DMS153 treated with DMSO at 0.1 percent for 48 hours (cell line): Measurements from ENCODE around the gene CHERP.
"Not testable (repeated sequence)": the region's sequence is repeated elsewhere in the genome, so short reads cannot be mapped to it uniquely, and the experiment has no call there.

Source experiments
- DNase-seq: peaks from one replicate; lab custom pipeline; 2025; ENCODE audit not compliant: unreplicated experiment; lab: John Stamatoyannopoulos, UW

Gene CHERP

DNA sequence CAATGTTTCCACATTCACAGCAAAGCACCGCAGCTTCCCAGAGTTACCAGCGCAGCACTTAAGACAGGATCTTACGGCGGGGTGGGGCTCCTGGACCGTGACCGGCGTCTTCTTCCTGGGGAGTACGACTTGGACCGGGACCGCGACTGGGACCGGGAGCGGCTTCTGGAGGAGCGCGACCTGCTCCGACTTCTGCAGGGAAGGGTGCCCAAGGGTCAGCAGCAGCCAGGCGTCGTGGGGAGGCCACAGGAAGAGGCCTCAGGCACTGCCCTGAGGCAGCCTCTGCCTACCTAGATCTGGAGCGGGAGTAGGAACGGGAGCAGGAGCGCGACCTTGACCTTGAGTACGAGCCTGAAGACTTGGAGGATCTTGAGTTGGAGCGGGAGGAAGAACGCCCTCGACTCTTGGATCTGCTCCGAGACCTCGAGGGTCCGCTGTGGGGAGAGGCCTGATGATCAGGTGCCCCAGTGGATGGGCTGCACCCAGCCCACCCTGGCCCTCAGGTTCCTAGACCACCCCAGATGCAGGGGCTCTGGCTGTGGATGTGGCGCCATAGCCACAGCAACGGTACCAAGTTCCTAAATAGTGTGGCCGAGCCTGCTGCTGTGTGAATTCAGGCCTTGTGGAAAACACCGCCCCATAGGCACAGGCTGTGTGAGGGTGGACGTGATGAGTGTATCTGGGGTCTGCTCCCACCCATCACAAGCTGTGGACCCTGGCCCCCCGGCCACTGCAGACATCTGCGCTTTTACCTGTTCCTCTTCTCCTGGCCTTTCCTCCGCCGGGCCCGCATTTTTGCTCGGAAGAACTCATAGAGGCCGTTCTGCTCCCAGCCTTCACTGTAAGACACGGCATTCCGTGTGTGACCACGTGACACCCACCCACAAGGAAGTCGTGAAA is 21.9 kb downstream of the CHERP start:
- no peak for DNase-seq

DNA sequence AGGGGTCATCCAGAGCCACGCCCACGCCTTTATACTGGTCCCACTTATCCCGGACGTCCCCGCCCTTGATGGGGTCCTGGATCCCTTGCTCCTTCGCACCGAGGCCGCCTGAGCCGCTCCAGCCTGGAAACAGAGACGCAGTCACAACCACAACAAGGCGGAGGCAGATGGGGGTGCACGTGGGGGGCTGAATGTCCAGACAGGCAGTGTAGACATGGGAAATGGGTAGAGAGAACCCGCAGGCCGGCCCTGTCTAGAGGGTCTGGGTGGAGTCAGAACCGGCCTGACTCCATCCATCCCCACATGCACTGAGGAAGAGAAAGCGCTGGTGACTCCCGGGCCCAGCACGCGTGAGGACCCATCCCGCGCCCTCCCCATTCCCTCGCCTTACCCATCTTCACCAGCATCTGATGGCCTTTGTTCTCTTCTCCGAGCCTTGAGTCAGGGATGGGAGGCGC is 23.0 kb downstream of the CHERP start:
- DNase-seq = no peak

GRCh38 chr19:16518483-16519229 is 23.6 kb downstream of the CHERP start:
- no peak for DNase-seq

- DNase-seq = no peak
These were observed 24.2 kb downstream of the CHERP start for GRCh38 chr19:16518061-16518460.

DNA sequence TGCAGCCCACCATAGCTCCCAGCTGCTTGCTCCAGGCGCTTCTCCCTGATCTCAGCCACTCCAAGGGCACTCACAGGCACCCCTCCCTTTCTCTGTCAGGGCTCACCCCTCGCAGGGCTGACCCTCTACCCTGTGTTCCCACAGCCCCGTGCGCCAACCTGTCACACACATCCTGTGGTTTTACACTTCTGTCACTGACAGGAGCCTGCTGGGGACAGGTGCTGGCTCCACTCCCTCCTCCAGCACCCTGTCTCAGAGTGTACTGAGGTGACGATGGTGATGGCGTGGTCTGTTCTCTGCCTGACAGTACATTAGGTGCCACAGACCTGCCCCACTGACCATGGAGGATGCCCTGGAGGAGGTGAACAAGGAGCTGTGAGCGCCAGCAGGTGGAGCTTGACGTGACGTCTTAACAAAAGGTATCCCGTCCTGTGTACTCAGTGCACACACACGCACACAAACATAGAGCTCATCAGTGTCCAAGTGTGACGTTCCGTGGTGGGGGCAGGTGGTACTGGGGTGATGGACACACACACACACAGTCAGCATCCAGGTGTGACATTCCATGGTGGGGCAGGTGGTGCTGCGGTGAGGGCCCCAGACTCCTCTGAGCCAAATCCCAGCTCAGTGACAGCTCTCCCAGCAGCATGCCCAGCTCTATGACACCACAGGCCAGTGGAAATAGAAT is 25.2 kb downstream of the CHERP start:
- DNase-seq = no peak

- no peak for DNase-seq
These were observed 25.9 kb downstream of the CHERP start for GRCh38 chr19:16516381-16516780.

DNA sequence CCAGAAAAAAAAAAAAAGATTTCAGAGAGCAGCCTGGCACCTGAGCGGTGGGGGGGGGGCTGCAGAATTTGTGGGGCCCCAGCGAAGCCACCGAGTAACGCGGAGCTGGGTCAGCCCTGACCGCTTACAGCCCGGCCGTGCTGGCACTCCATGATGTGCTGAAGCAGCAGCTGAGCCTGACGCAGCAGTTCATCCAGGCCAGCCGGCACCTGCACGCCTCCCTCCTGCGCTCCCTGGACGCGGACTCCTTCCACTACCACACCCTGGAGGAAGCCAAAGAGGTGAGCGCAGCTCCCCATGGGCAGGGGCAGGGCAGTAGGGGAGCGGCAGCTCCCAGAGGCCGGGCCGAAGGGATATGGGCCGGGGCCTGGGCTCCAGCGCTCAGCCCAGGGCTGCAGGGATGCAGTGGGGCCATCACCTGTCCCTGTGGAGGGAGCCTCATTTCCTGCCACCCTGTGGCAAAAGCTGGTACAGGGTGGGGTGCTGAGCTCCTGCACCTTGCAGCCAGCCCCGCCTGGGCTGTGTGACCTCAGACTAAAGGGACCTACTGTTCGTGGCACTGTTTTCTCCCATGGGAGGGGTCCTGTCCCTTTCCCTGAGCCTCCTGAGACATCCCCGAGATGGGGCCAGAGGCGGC is 27.7 kb downstream of the CHERP start:
- DNase-seq = no peak

DNA sequence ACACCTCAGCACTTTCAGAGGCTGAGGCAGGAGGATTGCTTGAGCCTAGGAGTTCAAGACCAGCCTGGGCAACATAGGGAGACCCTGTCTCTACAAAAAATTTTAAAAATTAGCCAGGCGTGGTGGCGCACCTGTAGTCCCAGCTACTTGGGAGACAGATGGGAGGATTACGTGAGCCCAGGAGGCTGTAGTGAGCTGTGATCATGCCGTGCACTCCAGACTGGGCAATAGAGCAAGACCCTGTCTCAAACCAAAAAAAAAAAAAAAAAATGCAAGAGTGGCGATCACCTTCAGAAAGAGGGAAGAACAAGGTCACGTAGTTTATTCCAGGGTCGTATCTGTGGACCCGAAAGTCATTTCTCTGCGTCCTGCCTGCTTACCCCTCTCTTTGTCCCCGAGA is 29.6 kb downstream of the CHERP start:
- not testable (repeated sequence) for DNase-seq

DNA sequence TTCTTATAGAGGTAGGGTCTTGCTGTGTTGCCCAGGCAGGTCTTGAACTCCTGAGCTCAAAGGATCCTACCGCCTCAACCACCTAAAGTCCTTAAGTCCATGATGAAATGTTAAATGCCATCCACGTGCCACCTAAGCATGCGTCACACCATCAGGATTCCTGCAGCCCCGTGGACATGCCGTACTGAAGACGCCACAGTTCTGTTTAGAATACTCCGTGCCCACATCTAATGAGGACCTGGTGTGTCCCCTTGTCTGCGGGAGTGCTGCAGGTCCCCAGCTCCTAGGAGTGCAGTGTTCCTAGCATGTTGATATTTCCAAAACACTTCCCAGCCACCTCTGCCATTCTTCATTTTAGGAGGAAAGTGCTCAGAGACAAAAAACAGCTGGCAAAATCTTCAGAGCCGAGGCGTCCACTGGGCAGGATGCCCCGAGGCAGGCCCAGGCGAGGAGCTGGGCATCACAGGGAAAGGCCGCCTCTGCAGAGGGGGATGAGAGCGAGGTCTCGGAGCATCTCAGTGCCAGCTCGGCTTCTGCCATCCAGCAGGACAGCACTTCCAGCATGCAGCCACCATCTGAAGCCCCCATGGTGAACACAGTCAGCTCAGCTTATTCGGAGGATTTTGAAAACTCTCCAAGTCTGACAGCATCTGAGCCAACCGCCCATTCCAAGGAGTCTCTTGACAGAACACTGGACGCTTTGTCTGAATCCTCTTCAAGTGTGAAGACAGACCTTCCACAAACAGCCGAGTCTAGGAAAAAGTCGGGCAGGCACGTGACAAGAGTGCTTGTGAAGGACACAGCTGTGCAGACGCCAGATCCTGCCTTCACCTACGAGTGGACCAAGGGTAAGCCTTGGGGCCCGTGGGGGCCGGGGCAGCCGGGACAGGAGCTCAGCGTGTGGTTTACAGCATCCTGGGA is 32.8 kb downstream of the CHERP start:
- no peak for DNase-seq

DNA sequence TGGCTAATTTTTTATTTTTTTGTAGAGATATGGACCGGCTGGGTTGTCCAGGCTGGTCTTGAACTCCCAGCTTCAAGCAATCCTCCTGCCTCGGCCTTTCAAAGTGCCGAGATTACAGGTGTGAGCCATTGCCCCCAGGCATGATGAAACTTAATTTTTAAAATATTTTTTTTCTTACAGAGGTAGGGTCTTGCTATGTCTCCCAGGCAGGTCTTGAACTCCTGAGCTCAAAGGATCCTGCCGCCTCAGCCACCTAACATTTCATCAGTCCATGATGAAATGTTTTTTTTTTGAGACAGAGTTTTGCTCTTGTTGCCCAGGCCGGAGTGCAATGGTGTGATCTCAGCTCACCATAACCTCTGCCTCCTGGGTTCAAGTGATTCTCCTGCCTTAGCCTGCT is 33.7 kb downstream of the CHERP start:
- DNase-seq = no peak

GRCh38 chr19:16506961-16507360 is 35.3 kb downstream of the CHERP start:
- DNase-seq = no peak

DNA sequence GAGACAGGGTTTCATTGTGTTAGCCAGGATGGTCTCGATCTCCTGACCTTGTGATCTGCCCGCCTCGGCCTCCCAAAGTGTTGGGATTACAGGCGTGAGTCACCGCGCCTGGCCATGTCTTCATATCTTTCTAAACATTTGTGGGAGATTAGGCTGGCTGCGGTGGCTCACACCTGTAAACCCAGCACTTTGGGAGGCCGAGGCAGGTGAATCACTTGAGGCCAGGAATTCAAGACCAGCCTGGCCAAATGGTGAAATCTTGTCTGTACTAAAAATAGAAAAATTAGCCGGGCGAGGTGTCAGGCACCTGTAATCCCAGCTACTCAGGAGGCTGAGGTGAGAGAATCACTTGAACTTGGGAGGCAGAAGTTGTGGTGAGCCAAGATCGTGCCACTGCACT is 36.1 kb downstream of the CHERP start:
- DNase-seq = not testable (repeated sequence)

GRCh38 chr19:16504271-16504670 is 38.0 kb downstream of the CHERP start:
- DNase-seq = no peak

- no peak for DNase-seq
These were observed 44.4 kb downstream of the CHERP start for GRCh38 chr19:16497837-16498236.

- DNase-seq = no peak
These were observed 45.2 kb downstream of the CHERP start for GRCh38 chr19:16497042-16497441.

GRCh38 chr19:16496613-16496983 is 45.6 kb downstream of the CHERP start:
- no peak for DNase-seq

- DNase-seq = peak; percentile 96
These were observed 46.1 kb downstream of the CHERP start, which contains the start of the genes C19orf44 and CALR3 for GRCh38 chr19:16495982-16496612. TSS of gene C19orf44 (plus strand) at chr19:16496394. CDS start at chr19:16500793, 4,399 bp downstream. TSS of gene CALR3 (minus strand) at chr19:16496167. CDS start at chr19:16496129, 38 bp downstream.

GRCh38 chr19:16486476-16486875 is 55.8 kb downstream of the CHERP start:
- DNase-seq = not testable (repeated sequence)

- no peak for DNase-seq
These were observed 59.5 kb downstream of the CHERP start for GRCh38 chr19:16482745-16483144.
